Measurements from ENCODE around the gene ATOSA.
A peak's percentile ranks its signal among the peaks of the same experiment; 100 is the strongest.

Gene ATOSA

GRCh38 chr15:52715411-52715810 lies 36.2 kb upstream of the ATOSA start:
- FAIRE-seq (no peak), DNase-seq (ENCODE audit: insufficient read length, low spot score) (no peak)
- TF ChIP-seq TAF1 (IDR thresholded peaks at IDR 0.05; ENCODE audit: low read depth, low read length) (no peak), POU2F2 (IDR thresholded peaks at IDR 0.05; ENCODE audit: low read depth, low read length) (no peak), POLR2A (IDR thresholded peaks at IDR 0.05; ENCODE audit: low read depth, low read length) (no peak), PAX5 (IDR thresholded peaks at IDR 0.05; ENCODE audit: insufficient read depth, low read length, severe bottlenecking) (no peak), POLR2AphosphoS5 (IDR thresholded peaks at IDR 0.05; ENCODE audit: low read depth, low read length) (no peak), SPI1 (IDR thresholded peaks at IDR 0.05; ENCODE audit: low read depth, low read length) (no peak)

GRCh38 chr15:52714968-52715367 lies 35.8 kb upstream of the ATOSA start:
- DNase-seq (ENCODE audit: insufficient read length, low spot score) (no peak), FAIRE-seq (no peak)
- TF ChIP-seq SPI1 (IDR thresholded peaks at IDR 0.05; ENCODE audit: low read depth, low read length) = peak; percentile 84
- no peak for TF ChIP-seq POLR2AphosphoS5 (IDR thresholded peaks at IDR 0.05; ENCODE audit: low read depth, low read length)
- TF ChIP-seq POLR2A (IDR thresholded peaks at IDR 0.05; ENCODE audit: low read depth, low read length) = no peak

- FAIRE-seq (peak; percentile 62), DNase-seq (ENCODE audit: insufficient read length, low spot score) (no peak)
- TF ChIP-seq POLR2A (IDR thresholded peaks at IDR 0.05; ENCODE audit: low read depth, low read length) (no peak), SPI1 (IDR thresholded peaks at IDR 0.05; ENCODE audit: low read depth, low read length) (no peak), PAX5 (IDR thresholded peaks at IDR 0.05; ENCODE audit: insufficient read depth, low read length, severe bottlenecking) (no peak), POU2F2 (IDR thresholded peaks at IDR 0.05; ENCODE audit: low read depth, low read length) (no peak), TAF1 (IDR thresholded peaks at IDR 0.05; ENCODE audit: low read depth, low read length) (no peak), POLR2AphosphoS5 (IDR thresholded peaks at IDR 0.05; ENCODE audit: low read depth, low read length) (no peak)
Observed at GRCh38 chr15:52710708-52711389, 31.7 kb upstream of the ATOSA start.

- TF ChIP-seq PAX5 (IDR thresholded peaks at IDR 0.05; ENCODE audit: insufficient read depth, low read length, severe bottlenecking) = no peak
- TF ChIP-seq SPI1 (IDR thresholded peaks at IDR 0.05; ENCODE audit: low read depth, low read length) = peak; percentile 72; the same call in 1 of the 2 replicates
- no peak for TF ChIP-seq TAF1 (IDR thresholded peaks at IDR 0.05; ENCODE audit: low read depth, low read length)
- FAIRE-seq = no peak
- DNase-seq (ENCODE audit: insufficient read length, low spot score) = no peak
Observed at GRCh38 chr15:52710050-52710707, 31.0 kb upstream of the ATOSA start.

- DNase-seq (ENCODE audit: insufficient read length, low spot score) (no peak), FAIRE-seq (peak; percentile 82)
- TF ChIP-seq PAX5 (IDR thresholded peaks at IDR 0.05; ENCODE audit: insufficient read depth, low read length, severe bottlenecking) (no peak), POU2F2 (IDR thresholded peaks at IDR 0.05; ENCODE audit: low read depth, low read length) (no peak), TAF1 (IDR thresholded peaks at IDR 0.05; ENCODE audit: low read depth, low read length) (no peak), POLR2AphosphoS5 (IDR thresholded peaks at IDR 0.05; ENCODE audit: low read depth, low read length) (no peak), SPI1 (IDR thresholded peaks at IDR 0.05; ENCODE audit: low read depth, low read length) (no peak), POLR2A (IDR thresholded peaks at IDR 0.05; ENCODE audit: low read depth, low read length) (no peak)
Observed at GRCh38 chr15:52709187-52709981, 30.2 kb upstream of the ATOSA start.

- TF ChIP-seq TAF1 (IDR thresholded peaks at IDR 0.05; ENCODE audit: low read depth, low read length) = no peak
- no peak for TF ChIP-seq PAX5 (IDR thresholded peaks at IDR 0.05; ENCODE audit: insufficient read depth, low read length, severe bottlenecking)
- no peak for TF ChIP-seq POLR2A (IDR thresholded peaks at IDR 0.05; ENCODE audit: low read depth, low read length)
- TF ChIP-seq POLR2AphosphoS5 (IDR thresholded peaks at IDR 0.05; ENCODE audit: low read depth, low read length) = no peak
- no peak for TF ChIP-seq SPI1 (IDR thresholded peaks at IDR 0.05; ENCODE audit: low read depth, low read length)
- TF ChIP-seq POU2F2 (IDR thresholded peaks at IDR 0.05; ENCODE audit: low read depth, low read length) = no peak
- DNase-seq (ENCODE audit: insufficient read length, low spot score) (no peak), FAIRE-seq (no peak)
Observed at GRCh38 chr15:52706091-52706490, 26.9 kb upstream of the ATOSA start.

- no peak for TF ChIP-seq PAX5 (IDR thresholded peaks at IDR 0.05; ENCODE audit: insufficient read depth, low read length, severe bottlenecking)
- TF ChIP-seq POU2F2 (IDR thresholded peaks at IDR 0.05; ENCODE audit: low read depth, low read length) = no peak
- no peak for TF ChIP-seq SPI1 (IDR thresholded peaks at IDR 0.05; ENCODE audit: low read depth, low read length)
- no peak for TF ChIP-seq POLR2AphosphoS5 (IDR thresholded peaks at IDR 0.05; ENCODE audit: low read depth, low read length)
- TF ChIP-seq TAF1 (IDR thresholded peaks at IDR 0.05; ENCODE audit: low read depth, low read length) = no peak
- no peak for TF ChIP-seq POLR2A (IDR thresholded peaks at IDR 0.05; ENCODE audit: low read depth, low read length)
- FAIRE-seq (no peak), DNase-seq (ENCODE audit: insufficient read length, low spot score) (no peak)
Observed at GRCh38 chr15:52702390-52702789, 23.2 kb upstream of the ATOSA start.

- DNase-seq (ENCODE audit: insufficient read length, low spot score) (no peak), FAIRE-seq (no peak)
- TF ChIP-seq POLR2AphosphoS5 (IDR thresholded peaks at IDR 0.05; ENCODE audit: low read depth, low read length) (no peak), POLR2A (IDR thresholded peaks at IDR 0.05; ENCODE audit: low read depth, low read length) (no peak), SPI1 (IDR thresholded peaks at IDR 0.05; ENCODE audit: low read depth, low read length) (no peak), POU2F2 (IDR thresholded peaks at IDR 0.05; ENCODE audit: low read depth, low read length) (no peak), PAX5 (IDR thresholded peaks at IDR 0.05; ENCODE audit: insufficient read depth, low read length, severe bottlenecking) (no peak), TAF1 (IDR thresholded peaks at IDR 0.05; ENCODE audit: low read depth, low read length) (no peak)
Observed at GRCh38 chr15:52699457-52699856, 20.3 kb upstream of the ATOSA start.

- DNase-seq (ENCODE audit: insufficient read length, low spot score) (no peak), FAIRE-seq (no peak)
- TF ChIP-seq POLR2A (IDR thresholded peaks at IDR 0.05; ENCODE audit: low read depth, low read length) = no peak
- TF ChIP-seq POU2F2 (IDR thresholded peaks at IDR 0.05; ENCODE audit: low read depth, low read length) = no peak
- TF ChIP-seq PAX5 (IDR thresholded peaks at IDR 0.05; ENCODE audit: insufficient read depth, low read length, severe bottlenecking) = no peak
- no peak for TF ChIP-seq POLR2AphosphoS5 (IDR thresholded peaks at IDR 0.05; ENCODE audit: low read depth, low read length)
- no peak for TF ChIP-seq TAF1 (IDR thresholded peaks at IDR 0.05; ENCODE audit: low read depth, low read length)
Observed at GRCh38 chr15:52698514-52698913, 19.3 kb upstream of the ATOSA start.
